DMS153 treated with DMSO at 0.1 percent for 48 hours (cell line): ENCODE measurements around the gene DUT.
A peak's percentile ranks its signal among the peaks of the same experiment; 100 is the strongest.
"Not testable (repeated sequence)": the region's sequence is repeated elsewhere in the genome, so short reads cannot be mapped to it uniquely, and the experiment has no call there.

ENCODE experiments used
- DNase-seq: peaks from one replicate; lab custom pipeline; 2025; ENCODE audit not compliant: unreplicated experiment; lab: John Stamatoyannopoulos, UW

DUT gene

GRCh38 chr15:48326180-48326579 lies 5.0 kb upstream of the DUT start:
- not testable (repeated sequence) for DNase-seq

GRCh38 chr15:48330105-48330785 lies 984 bp upstream of the DUT start:
- no peak for DNase-seq

- no peak for DNase-seq
Observed at GRCh38 chr15:48331796-48332641, 790 bp downstream of the DUT start.

- DNase-seq, result no peak
Observed at GRCh38 chr15:48332642-48333034, 1.4 kb downstream of the DUT start.

- no peak for DNase-seq
Observed at GRCh38 chr15:48333540-48333939, 2.3 kb downstream of the DUT start.

- DNase-seq, result no peak
Observed at GRCh38 chr15:48334260-48334659, 3.0 kb downstream of the DUT start.

GRCh38 chr15:48336940-48337339 lies 5.7 kb downstream of the DUT start:
- DNase-seq, result no peak

- no peak for DNase-seq
Observed at GRCh38 chr15:48337607-48338006, 6.4 kb downstream of the DUT start.

GRCh38 chr15:48340111-48340510 lies 8.9 kb downstream of the DUT start:
- no peak for DNase-seq

- DNase-seq, result no peak
Observed at GRCh38 chr15:48343865-48344264, 12.6 kb downstream of the DUT start.

GRCh38 chr15:48345516-48345915 lies 14.3 kb downstream of the DUT start:
- no peak for DNase-seq

- DNase-seq, result peak; percentile 25
Observed at GRCh38 chr15:48352474-48353072, 21.3 kb downstream of the DUT start.

GRCh38 chr15:48354694-48355303 lies 23.6 kb downstream of the DUT start:
- no peak for DNase-seq

GRCh38 chr15:48355377-48355776 lies 24.1 kb downstream of the DUT start:
- no peak for DNase-seq

- DNase-seq, result no peak
Observed at GRCh38 chr15:48358229-48359152, 27.3 kb downstream of the DUT start.

GRCh38 chr15:48360841-48361240 lies 29.6 kb downstream of the DUT start:
- no peak for DNase-seq

- DNase-seq, result no peak
Observed at GRCh38 chr15:48361685-48362084, 30.5 kb downstream of the DUT start.

GRCh38 chr15:48363474-48363873 lies 32.2 kb downstream of the DUT start:
- no peak for DNase-seq

- no peak for DNase-seq
Observed at GRCh38 chr15:48365575-48365974, 34.3 kb downstream of the DUT start.

GRCh38 chr15:48366584-48367312 lies 35.5 kb downstream of the DUT start:
- no peak for DNase-seq
